Smooth muscle cell (in vitro differentiated cells): Measurements from ENCODE around the gene LRBA. TPM values are rescaled to one million over a fixed set of nuclear protein-coding genes. Genes with fewer than 3 reads are reported as not detected.
"Not testable (repeated sequence)": the region's sequence is repeated elsewhere in the genome, so short reads cannot be mapped to it uniquely, and the experiment has no call there.

ENCODE experiments used
- DNase-seq: peaks from one replicate; lab custom pipeline; 2025; ENCODE audit not compliant: unreplicated experiment; lab: John Stamatoyannopoulos, UW
- H2AFZ ChIP-seq: fragments of 200-600 bp; sonication (generic); 2 replicates; pipeline ENCODE4 v1.6.0; 2016; ENCODE audit warnings: antibody characterized with exemption, low read depth, mild to moderate bottlenecking
- H3F3A ChIP-seq: fragments of 200-600 bp; sonication (generic); 2 replicates; pipeline ENCODE4 v1.6.0; 2017; ENCODE audit warnings: antibody characterized with exemption, low read depth
- H3K27ac ChIP-seq: fragments of 200-600 bp; sonication (generic); 2 replicates; pipeline ENCODE4 v1.5.1; 2016; ENCODE audit warnings: low read depth, mild to moderate bottlenecking
- H3K27me3 ChIP-seq: fragments of 200-600 bp; sonication (generic); 2 replicates; pipeline ENCODE4 v1.6.1; 2016; ENCODE audit warnings: low read depth, mild to moderate bottlenecking
- H3K36me3 ChIP-seq: fragments of 200-600 bp; sonication (generic); 2 replicates; pipeline ENCODE4 v1.5.1; 2016; ENCODE audit warnings: low read depth
- H3K4me1 ChIP-seq: fragments of 200-600 bp; sonication (generic); 2 replicates; pipeline ENCODE4 v1.5.1; 2016; ENCODE audit warnings: low read depth
- H3K4me2 ChIP-seq: fragments of 200-600 bp; sonication (generic); 2 replicates; pipeline ENCODE4 v1.6.0; 2016; ENCODE audit warnings: mild to moderate bottlenecking
- H3K4me3 ChIP-seq: fragments of 200-600 bp; sonication (generic); 2 replicates; pipeline ENCODE4 v1.5.1; 2016; ENCODE audit warnings: mild to moderate bottlenecking
- H3K79me2 ChIP-seq: fragments of 200-600 bp; sonication (generic); 2 replicates; pipeline ENCODE4 v1.6.0; 2016; ENCODE audit warnings: low read depth, mild to moderate bottlenecking
- H3K9ac ChIP-seq: fragments of 200-600 bp; sonication (generic); 2 replicates; pipeline ENCODE4 v1.6.0; 2016; ENCODE audit warnings: low read depth
- H3K9me3 ChIP-seq: fragments of 200-600 bp; sonication (generic); replicated peaks from 2 replicates; pipeline ENCODE4 v1.5.1; 2016; ENCODE audit warnings: low read depth
- H4K20me1 ChIP-seq: fragments of 200-600 bp; sonication (generic); 2 replicates; pipeline ENCODE4 v1.6.0; 2016; ENCODE audit warnings: low read depth
- WGBS: methylation state at CpG from one replicate; pipeline ENCODE4 v1.1.7; 2016; ENCODE audit warnings: low lambda C conversion rate; 5-methylcytosine and 5-hydroxymethylcytosine counted together
- polyA plus RNA-seq: library from polyadenylated mRNA; unstranded; fragments of >200 nt; fragmentation: Nextera tagmentation; extraction: Ambion mirVana; gene quantifications from 2 replicates; pipeline ENCODE4 v1.2.1, GENCODE V29; 2016
- total RNA-seq: library from RNA; depleted of rRNA; stranded (reverse); fragments of >200 nt; gene quantifications from 2 replicates; pipeline ENCODE4 v1.2.3, GENCODE V29; 2014
- TF ChIP-seq, protein P1 (sequence below): fragments of 200-600 bp; sonication (generic); IDR thresholded peaks from 2 replicates; pipeline ENCODE4 v1.5.1; 2017; ENCODE audit warnings: borderline replicate concordance, mild to moderate bottlenecking, antibody characterized with exemption; ENCODE audit not compliant: insufficient read depth, poor library complexity, severe bottlenecking

LRBA gene
- total and polyA plus RNA-seq, 2 experiments from 2014 or later, result 1.6 to 26.2 TPM

DNA sequence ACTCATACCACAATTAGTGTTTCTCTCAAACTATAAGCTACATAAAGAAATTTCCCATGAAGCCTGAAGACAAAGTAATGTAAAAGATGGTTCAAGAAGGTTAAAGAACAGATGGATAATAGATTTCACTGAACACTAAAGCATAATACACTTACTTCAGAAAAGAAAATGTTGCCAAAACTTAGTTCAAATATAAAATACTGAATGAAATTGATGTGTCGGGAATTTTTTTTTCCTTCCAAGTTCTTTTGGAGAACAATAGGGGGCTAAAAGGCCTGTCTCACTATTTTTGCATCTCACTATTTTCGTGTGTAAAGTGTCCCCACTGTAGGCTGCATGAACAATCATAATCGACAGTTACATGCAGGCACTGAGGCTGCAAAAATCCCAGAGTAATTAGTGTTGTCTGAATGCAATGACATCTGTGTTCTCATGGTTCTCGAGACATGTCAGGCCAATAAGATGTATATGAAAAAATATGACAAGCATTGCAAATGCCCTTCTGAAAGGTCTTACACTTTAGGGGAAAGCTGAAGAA, 445.0 kb downstream of the LRBA start:
- Histone ChIP-seq H3K9me3 (no peaks in the 10 kb centered on the region), H3K36me3 (no peaks in the 10 kb centered on the region), H3K4me3 (no peak overlapping the region), H3K4me2 (no peak overlapping the region), H2AFZ (no peak overlapping the region), H3K27ac (no peak overlapping the region), H3K27me3 (no peaks in the 10 kb centered on the region), H3F3A (no peaks in the 10 kb centered on the region), H4K20me1 (no peaks in the 10 kb centered on the region), H3K4me1 (peaks cover 9% of the 10 kb centered on the region), H3K9ac (no peak overlapping the region), H3K79me2 (no peaks in the 10 kb centered on the region)
- no peak for DNase-seq
- TF ChIP-seq, protein P1, sequence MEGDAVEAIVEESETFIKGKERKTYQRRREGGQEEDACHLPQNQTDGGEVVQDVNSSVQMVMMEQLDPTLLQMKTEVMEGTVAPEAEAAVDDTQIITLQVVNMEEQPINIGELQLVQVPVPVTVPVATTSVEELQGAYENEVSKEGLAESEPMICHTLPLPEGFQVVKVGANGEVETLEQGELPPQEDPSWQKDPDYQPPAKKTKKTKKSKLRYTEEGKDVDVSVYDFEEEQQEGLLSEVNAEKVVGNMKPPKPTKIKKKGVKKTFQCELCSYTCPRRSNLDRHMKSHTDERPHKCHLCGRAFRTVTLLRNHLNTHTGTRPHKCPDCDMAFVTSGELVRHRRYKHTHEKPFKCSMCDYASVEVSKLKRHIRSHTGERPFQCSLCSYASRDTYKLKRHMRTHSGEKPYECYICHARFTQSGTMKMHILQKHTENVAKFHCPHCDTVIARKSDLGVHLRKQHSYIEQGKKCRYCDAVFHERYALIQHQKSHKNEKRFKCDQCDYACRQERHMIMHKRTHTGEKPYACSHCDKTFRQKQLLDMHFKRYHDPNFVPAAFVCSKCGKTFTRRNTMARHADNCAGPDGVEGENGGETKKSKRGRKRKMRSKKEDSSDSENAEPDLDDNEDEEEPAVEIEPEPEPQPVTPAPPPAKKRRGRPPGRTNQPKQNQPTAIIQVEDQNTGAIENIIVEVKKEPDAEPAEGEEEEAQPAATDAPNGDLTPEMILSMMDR, result no peak
- WGBS, result 93% methylated on average over 4 of the region's 4 CpGs

DNA sequence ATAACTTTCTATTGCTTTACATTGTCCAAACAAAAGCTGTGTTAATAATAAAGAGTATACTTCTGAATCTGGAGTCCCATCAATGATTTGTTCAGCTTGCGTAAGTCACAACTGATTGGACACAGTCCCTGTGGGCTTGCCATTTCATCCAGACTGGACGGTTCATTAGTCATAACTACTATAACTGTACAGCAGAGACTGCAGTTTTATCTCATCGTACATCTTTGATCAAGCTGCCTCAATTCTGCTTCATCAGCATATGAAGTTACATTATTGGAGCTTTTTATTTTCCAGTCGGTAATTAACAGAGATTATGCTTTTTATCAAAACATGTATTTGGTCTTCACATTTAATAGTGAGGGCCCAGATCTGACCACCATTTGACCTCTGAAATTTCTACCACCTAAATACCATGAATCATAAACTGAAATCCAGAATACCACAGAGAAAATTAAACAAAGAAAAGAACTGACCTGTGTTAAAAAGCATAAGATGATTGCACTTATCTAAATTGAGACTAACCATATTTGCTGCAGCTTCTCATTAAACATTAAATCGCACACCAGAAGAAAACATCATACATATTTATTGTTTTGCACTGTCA, 445.6 kb downstream of the LRBA start:
- 96% methylated on average over 5 of the region's 5 CpGs for WGBS
- no peak for DNase-seq

DNA sequence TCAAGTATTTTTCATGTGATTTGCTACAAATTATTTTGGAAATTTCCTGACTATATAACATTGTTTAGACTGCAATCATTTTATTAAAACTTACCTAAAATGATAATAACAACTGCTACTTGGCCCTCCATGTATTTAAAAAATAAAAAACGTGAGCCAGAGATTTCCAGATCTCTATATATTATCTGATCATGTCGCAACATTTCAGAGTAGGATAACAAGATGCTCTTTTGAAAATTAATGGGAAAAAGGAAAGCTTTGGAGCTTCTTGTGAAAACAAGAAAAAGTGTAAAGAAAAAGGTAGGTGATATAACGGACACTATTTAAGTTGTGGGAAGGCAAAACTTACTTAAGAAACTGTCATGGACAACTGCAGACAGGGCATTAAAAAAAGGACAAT, 448.0 kb downstream of the LRBA start:
- no peak overlapping the region for H3K9ac ChIP-seq
- 91% methylated on average over 3 of the region's 3 CpGs for WGBS
- no peak overlapping the region for H3K4me3 ChIP-seq
- TF ChIP-seq, protein P1, result no peak
- H3K27me3 ChIP-seq, result no peaks in the 10 kb centered on the region
- no peaks in the 10 kb centered on the region for H3K4me1 ChIP-seq
- no peaks in the 10 kb centered on the region for H3K79me2 ChIP-seq
- no peaks in the 10 kb centered on the region for H3K36me3 ChIP-seq
- H2AFZ ChIP-seq, result no peak overlapping the region
- H3K9me3 ChIP-seq, result no peaks in the 10 kb centered on the region
- no peak overlapping the region for H3K27ac ChIP-seq
- H3K4me2 ChIP-seq, result no peak overlapping the region
- no peaks in the 10 kb centered on the region for H3F3A ChIP-seq
- H4K20me1 ChIP-seq, result no peaks in the 10 kb centered on the region
- no peak for DNase-seq

More for the DNA sequence above, 445.6 kb downstream of the LRBA start:
- no peaks in the 10 kb centered on the region for H3F3A ChIP-seq
- peaks cover 9% of the 10 kb centered on the region for H3K4me1 ChIP-seq
- H3K4me3 ChIP-seq, result no peak overlapping the region
- TF ChIP-seq, protein P1, result no peak
- no peaks in the 10 kb centered on the region for H4K20me1 ChIP-seq
- no peak overlapping the region for H2AFZ ChIP-seq
- H3K9ac ChIP-seq, result no peak overlapping the region
- no peaks in the 10 kb centered on the region for H3K79me2 ChIP-seq
- no peak overlapping the region for H3K4me2 ChIP-seq
- no peaks in the 10 kb centered on the region for H3K27me3 ChIP-seq
- H3K9me3 ChIP-seq, result no peaks in the 10 kb centered on the region
- H3K36me3 ChIP-seq, result no peaks in the 10 kb centered on the region
- no peak overlapping the region for H3K27ac ChIP-seq

DNA sequence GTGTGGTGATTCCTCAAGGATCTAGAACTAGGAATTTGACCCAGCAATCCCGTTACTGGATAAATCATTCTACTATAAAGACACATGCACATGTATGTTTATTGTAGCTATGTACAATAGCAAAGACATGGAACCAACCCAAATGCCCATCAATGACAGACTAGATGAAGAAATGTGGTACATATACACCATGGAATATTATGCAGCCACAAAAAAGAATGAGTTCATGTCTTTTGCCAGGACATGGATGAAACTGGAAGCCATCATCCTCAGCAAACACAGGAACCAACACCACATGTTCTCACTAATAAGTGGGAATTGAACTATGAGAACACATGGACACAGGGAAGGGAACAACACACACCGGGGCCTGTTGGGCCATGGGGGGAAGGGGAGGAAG, 450.1 kb downstream of the LRBA start:
- H3K79me2 ChIP-seq, H3K36me3 ChIP-seq, H3K9ac ChIP-seq, H4K20me1 ChIP-seq, H3K27me3 ChIP-seq, H3K4me1 ChIP-seq, H3K4me3 ChIP-seq, H2AFZ ChIP-seq, H3K27ac ChIP-seq, H3K9me3 ChIP-seq, DNase-seq, H3F3A ChIP-seq, H3K4me2 ChIP-seq: not testable (repeated sequence)
- 97% methylated on average over 2 of the region's 2 CpGs for WGBS
